ENCODE data around the gene AGBL3. TPM values are rescaled to one million over a fixed set of nuclear protein-coding genes. Genes with fewer than 3 reads are reported as not detected.

The AGBL3 gene
- total and polyA plus RNA-seq, 8 donors = 0.91 to 4.4 (median 2.7) TPM

GRCh38 chr7:135164357-135165061, 178.2 kb downstream of the AGBL3 start:
- DNase-seq (peak in 2 of 6 donors; percentile 35 to 71), FAIRE-seq (no peak), ATAC-seq (peak in 3 of 4 donors; percentile 5 to 21 (median 19))
- intact Hi-C loops (cut with DNase I) = loop anchor here in 2 of 3 donors (10.0 kb wide), 2 partner anchors 170 to 180 kb away; partner anchors contain the start of gene AGBL3 (in 1 of the 2)
- Histone ChIP-seq H3K27ac (no peak overlapping the region), H3K4me3 (no peak overlapping the region), H3K4me1 (peaks cover 5 to 41% (median 18%) of the 10 kb centered on the region in 3 donors), H3K9me3 (no peaks in the 10 kb centered on the region), H3K27me3 (no peaks in the 10 kb centered on the region), H3K36me3 (peaks cover 0 to 28% (median 0%) of the 10 kb centered on the region in 3 donors)
- TF ChIP-seq CTCF (IDR thresholded peaks at IDR 0.05) = no peak
- WGBS, 2 donors = 85 to 86% methylated on average over 18 of the region's 18 CpGs

GRCh38 chr7:135165862-135166261, 179.6 kb downstream of the AGBL3 start:
- intact Hi-C loops (cut with DNase I) = loop anchor here in 2 of 3 donors (10.0 kb wide), 2 partner anchors 171 to 181 kb away; partner anchors contain the start of gene AGBL3 (in 1 of the 2)
- DNase-seq (no peak), ATAC-seq (no peak), FAIRE-seq (no peak)
- Histone ChIP-seq H3K9me3 (no peaks in the 10 kb centered on the region), H3K27ac (peak overlapping the region in 1 of 4 donors; percentile 22), H3K27me3 (no peaks in the 10 kb centered on the region), H3K4me1 (peaks cover 5 to 27% (median 13%) of the 10 kb centered on the region in 3 donors), H3K4me3 (no peak overlapping the region), H3K36me3 (peaks cover 0 to 28% (median 0%) of the 10 kb centered on the region in 3 donors)
- no peak for TF ChIP-seq CTCF (IDR thresholded peaks at IDR 0.05)
- 79 to 80% methylated on average over 4 of the region's 4 CpGs for WGBS, 2 donors

DNA sequence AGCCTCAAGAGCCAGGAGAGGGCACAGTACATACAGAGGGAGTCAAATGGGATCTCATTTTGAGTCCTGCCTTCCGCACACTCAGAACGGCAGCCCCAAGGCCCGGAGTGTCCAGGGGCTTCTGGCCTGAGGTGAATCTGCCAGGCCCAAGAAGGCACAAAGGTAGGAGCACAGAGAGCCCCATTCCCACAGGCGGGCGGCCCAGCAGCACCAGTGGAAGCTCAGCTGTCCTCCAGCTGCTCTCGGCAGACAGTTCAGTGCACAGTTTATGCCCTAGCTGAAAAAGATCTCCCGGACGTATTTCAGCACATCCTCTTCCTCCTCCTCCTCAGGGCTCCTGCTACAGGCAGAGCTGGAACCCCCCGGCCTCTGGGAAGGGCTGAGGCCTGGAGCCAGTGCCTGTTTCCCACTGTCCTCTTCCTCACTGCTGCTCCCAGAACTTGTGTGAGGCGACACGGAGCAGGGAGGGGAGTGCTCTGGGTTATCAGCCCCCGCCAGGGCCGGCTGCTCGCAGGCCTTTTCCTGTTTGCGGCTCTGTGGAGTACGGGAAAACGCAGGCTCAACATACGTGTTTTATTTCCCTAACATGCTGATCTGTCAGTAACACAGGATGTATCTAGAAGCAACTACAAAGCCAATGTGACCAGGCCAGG, 180.2 kb downstream of the AGBL3 start:
- peaks cover 0 to 28% (median 0%) of the 10 kb centered on the region in 3 donors for H3K36me3 ChIP-seq
- no peak for ATAC-seq

DNA sequence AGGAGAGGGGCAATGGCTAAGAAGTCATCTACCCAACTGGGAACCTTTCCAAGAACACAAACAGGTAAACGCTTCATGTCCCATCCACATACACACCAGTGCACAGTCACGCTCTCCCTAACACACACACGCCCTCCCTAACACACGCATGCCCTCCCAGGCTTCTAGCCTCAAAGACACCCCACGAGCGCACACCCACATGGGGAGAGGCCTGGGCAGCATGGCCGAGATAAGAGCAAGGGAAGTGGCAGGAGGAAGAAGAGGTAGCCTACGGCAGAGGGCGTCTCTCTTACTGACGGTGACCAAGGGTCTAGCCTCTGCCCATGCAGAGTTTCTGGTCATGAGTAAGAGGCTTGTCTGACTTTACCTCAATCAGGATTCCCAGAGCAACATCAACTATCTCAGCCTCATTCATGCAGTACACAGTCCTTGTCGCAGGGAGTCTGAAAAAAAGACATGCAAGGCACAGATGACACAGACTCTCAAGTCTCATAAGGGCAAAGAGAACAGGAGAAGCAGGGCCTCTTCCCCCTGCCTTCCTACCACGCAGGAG, 181.1 kb downstream of the AGBL3 start:
- Histone ChIP-seq H3K36me3 (peaks cover 0 to 28% (median 0%) of the 10 kb centered on the region in 3 donors), H3K27me3 (no peaks in the 10 kb centered on the region), H3K27ac (peak overlapping the region in 2 of 4 donors; percentile 41 to 48), H3K4me3 (no peak overlapping the region), H3K4me1 (peaks cover 5 to 18% (median 13%) of the 10 kb centered on the region in 3 donors), H3K9me3 (no peaks in the 10 kb centered on the region)
- intact Hi-C loops (cut with DNase I) = loop anchor here in 2 of 3 donors (10.0 kb wide), 2 partner anchors 173 to 183 kb away; partner anchors contain the start of gene AGBL3 (in 1 of the 2)
- no peak for ATAC-seq
- DNase-seq = no peak
- 83 to 87% methylated on average over 12 of the region's 12 CpGs for WGBS, 2 donors
- FAIRE-seq = no peak
- TF ChIP-seq CTCF (IDR thresholded peaks at IDR 0.05) = no peak

More for the DNA sequence above, 180.2 kb downstream of the AGBL3 start:
- Histone ChIP-seq H3K4me1 (peaks cover 5 to 21% (median 13%) of the 10 kb centered on the region in 3 donors), H3K4me3 (no peak overlapping the region), H3K27me3 (no peaks in the 10 kb centered on the region), H3K9me3 (no peaks in the 10 kb centered on the region), H3K27ac (peak overlapping the region in 1 of 4 donors; percentile 22)
- WGBS, 2 donors = 87 to 88% methylated on average over 18 of the region's 18 CpGs
- FAIRE-seq (no peak), DNase-seq (peak in 1 of 6 donors; percentile 9)
- intact Hi-C loops (cut with DNase I) = loop anchor here in 2 of 3 donors (10.0 kb wide), 2 partner anchors 172 to 182 kb away; partner anchors contain the start of gene AGBL3 (in 1 of the 2)
- no peak for TF ChIP-seq CTCF (IDR thresholded peaks at IDR 0.05)

All from pancreas (tissue), 10 donors.